GM23338 (cell line): ENCODE results near the gene PTGDS. TPM values are rescaled to one million over a fixed set of nuclear protein-coding genes. Genes with fewer than 3 reads are reported as not detected.
A peak's percentile ranks its signal among the peaks of the same experiment; 100 is the strongest.

ENCODE experiments used
- ATAC-seq: fragments of 200-7000 bp; cut with Tn5 transposase; 3 replicates; pipeline ENCODE4 v1.9.1; 2020
- DNase-seq: peaks from one replicate; pipeline ENCODE4 v3.0.0-alpha.2; 2015; ENCODE audit warnings: low spot score
- H2AFZ ChIP-seq: fragments of 200-600 bp; sonication (generic); 2 replicates; pipeline ENCODE4 v1.8.0; 2016; ENCODE audit warnings: antibody characterized with exemption, mild to moderate bottlenecking, moderate library complexity
- H3F3A ChIP-seq: fragments of 200-600 bp; sonication (generic); replicated peaks from 2 replicates; pipeline ENCODE4 v1.8.0; 2017; ENCODE audit warnings: antibody characterized with exemption, mixed run types, low read depth
- H3K27ac ChIP-seq: fragments of 200-600 bp; sonication (generic); 2 replicates; pipeline ENCODE4 v1.6.1; 2016; ENCODE audit warnings: low read depth
- H3K27me3 ChIP-seq: fragments of 200-600 bp; sonication (generic); 2 replicates; pipeline ENCODE4 v1.8.0; 2016; ENCODE audit warnings: mild to moderate bottlenecking, mixed run types, moderate library complexity; ENCODE audit not compliant: insufficient read depth
- H3K36me3 ChIP-seq: fragments of 200-600 bp; sonication (generic); 2 replicates; pipeline ENCODE4 v1.8.0; 2016; ENCODE audit warnings: mild to moderate bottlenecking; ENCODE audit not compliant: insufficient read depth
- H3K4me1 ChIP-seq: fragments of 200-600 bp; sonication (generic); 2 replicates; pipeline ENCODE4 v1.8.0; 2016; ENCODE audit warnings: mild to moderate bottlenecking, moderate library complexity; ENCODE audit not compliant: insufficient read depth
- H3K4me2 ChIP-seq: fragments of 200-600 bp; sonication (generic); 2 replicates; pipeline ENCODE4 v1.7.1; 2017; ENCODE audit warnings: mixed run types
- H3K4me3 ChIP-seq: fragments of 200-600 bp; sonication (generic); 2 replicates; pipeline ENCODE4 v1.6.1; 2016; ENCODE audit warnings: mixed run types
- H3K79me2 ChIP-seq: fragments of 200-600 bp; sonication (generic); replicated peaks from 2 replicates; pipeline ENCODE4 v1.8.0; 2017; ENCODE audit warnings: mild to moderate bottlenecking; ENCODE audit not compliant: insufficient read depth
- H3K9me2 ChIP-seq: fragments of 200-600 bp; sonication (generic); 2 replicates; pipeline ENCODE4 v1.8.0; 2017; ENCODE audit not compliant: insufficient read depth
- H4K20me1 ChIP-seq: fragments of 200-600 bp; sonication (generic); replicated peaks from 2 replicates; pipeline ENCODE4 v1.8.0; 2017; ENCODE audit warnings: mild to moderate bottlenecking; ENCODE audit not compliant: insufficient read depth
- H3K27ac Mint-ChIP-seq: 2 replicates; pipeline ENCODE4 v1.8.0; 2020; ENCODE audit warnings: inconsistent platforms, mild to moderate bottlenecking, moderate library complexity, mixed read lengths
- H3K27me3 Mint-ChIP-seq: 3 replicates; pipeline ENCODE4 v1.8.0; 2022; ENCODE audit warnings: low read depth, mild to moderate bottlenecking, moderate library complexity, mixed read lengths, inconsistent platforms; ENCODE audit not compliant: insufficient read depth, poor library complexity
- H3K36me3 Mint-ChIP-seq: 3 replicates; pipeline ENCODE4 v1.8.0; 2021; ENCODE audit warnings: low read depth, mild to moderate bottlenecking, inconsistent platforms, moderate library complexity, mixed read lengths
- H3K4me1 Mint-ChIP-seq: 3 replicates; pipeline ENCODE4 v1.8.0; 2020; ENCODE audit warnings: mild to moderate bottlenecking, inconsistent platforms, mixed read lengths
- H3K4me3 Mint-ChIP-seq: 3 replicates; pipeline ENCODE4 v1.8.0; 2021; ENCODE audit warnings: moderate library complexity, mild to moderate bottlenecking, inconsistent platforms, mixed read lengths
- H3K9me3 Mint-ChIP-seq: 3 replicates; pipeline ENCODE4 v1.8.0; 2020; ENCODE audit warnings: moderate library complexity, mild to moderate bottlenecking, inconsistent platforms, mixed read lengths
- CREB1 ChIP-seq: fragments of 250-450 bp; sonication (Bioruptor Pico); IDR thresholded peaks from 2 replicates; pipeline ENCODE4 v1.5.0; 2020; ENCODE audit warnings: low read depth, mild to moderate bottlenecking, moderate library complexity
- NANOG ChIP-seq: IDR thresholded peaks from 2 replicates; pipeline ENCODE4 v1.6.1; 2016; ENCODE audit warnings: antibody characterized with exemption, borderline replicate concordance
- POLR2AphosphoS5 ChIP-seq: IDR thresholded peaks from 2 replicates; pipeline ENCODE4 v1.6.1; 2016; ENCODE audit warnings: antibody characterized with exemption, low read depth
- STAT1 ChIP-seq: IDR thresholded peaks from one replicate; pipeline ENCODE4 v1.6.1; 2016; ENCODE audit warnings: antibody characterized with exemption; ENCODE audit not compliant: unreplicated experiment
- ZNF114 ChIP-seq: fragments of 250-450 bp; sonication (Bioruptor Pico); IDR thresholded peaks from 2 replicates; pipeline ENCODE4 v1.5.0; 2020; ENCODE audit warnings: mild to moderate bottlenecking, moderate library complexity
- polyA plus RNA-seq: library from polyadenylated mRNA; unstranded; fragments of >200 nt; fragmentation: Nextera tagmentation; extraction: Ambion mirVana; gene quantifications from 2 replicates; pipeline ENCODE4 v1.2.1, GENCODE V29; 2016
- total RNA-seq: library from RNA; depleted of rRNA; stranded (reverse); fragments of >200 nt; shearing (Covaris generic); gene quantifications from 2 replicates; pipeline ENCODE4 v1.2.3, GENCODE V29; 2014
- TF ChIP-seq, protein P1 (sequence below): IDR thresholded peaks from one replicate; pipeline ENCODE4 v1.6.1; 2018; ENCODE audit warnings: antibody characterized with exemption; ENCODE audit not compliant: unreplicated experiment

The PTGDS gene
- total and polyA plus RNA-seq, 2 experiments from 2014 or later: 1.9 to 3.1 TPM

DNA sequence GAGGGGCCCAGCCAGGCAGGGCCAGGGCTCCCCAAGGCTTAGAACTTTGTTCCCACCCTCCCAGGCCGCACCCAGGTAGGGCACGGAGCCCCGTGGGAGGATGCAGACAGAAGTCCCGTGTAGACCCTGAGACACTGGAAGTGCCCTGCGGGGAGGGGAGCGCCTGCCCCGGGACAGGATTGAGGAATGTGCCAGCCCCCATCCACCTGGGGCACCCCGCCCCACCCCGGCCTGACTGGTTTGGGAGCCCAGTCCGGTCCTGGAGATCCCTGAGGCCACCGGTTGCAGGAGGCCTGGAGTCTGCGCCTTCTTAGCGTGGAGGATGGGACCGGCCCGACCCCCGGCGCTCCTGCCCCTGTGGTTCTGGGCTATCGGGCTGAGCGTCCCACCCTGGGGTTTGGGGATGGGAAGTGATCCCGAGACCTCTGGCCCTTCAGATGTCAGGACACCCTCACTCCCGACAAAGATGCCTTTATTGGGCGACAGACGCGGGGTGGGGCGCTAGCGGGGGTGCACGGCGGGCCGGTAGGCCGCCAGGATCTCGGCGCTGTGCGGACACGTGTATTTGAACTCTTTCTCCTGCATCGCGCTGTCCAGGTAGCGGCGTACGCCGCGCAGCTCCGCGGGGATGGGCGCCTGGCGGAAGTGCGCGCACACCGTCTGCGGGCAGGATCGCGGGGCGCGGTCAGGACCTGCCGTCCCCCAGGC, 17.0 kb downstream of the PTGDS start:
- H3K4me3 Mint-ChIP-seq: peak overlapping the region; percentile 46; the same call in 2 of the 3 replicates
- H3K27me3 Mint-ChIP-seq: peaks cover 31% of the 10 kb centered on the region

DNA sequence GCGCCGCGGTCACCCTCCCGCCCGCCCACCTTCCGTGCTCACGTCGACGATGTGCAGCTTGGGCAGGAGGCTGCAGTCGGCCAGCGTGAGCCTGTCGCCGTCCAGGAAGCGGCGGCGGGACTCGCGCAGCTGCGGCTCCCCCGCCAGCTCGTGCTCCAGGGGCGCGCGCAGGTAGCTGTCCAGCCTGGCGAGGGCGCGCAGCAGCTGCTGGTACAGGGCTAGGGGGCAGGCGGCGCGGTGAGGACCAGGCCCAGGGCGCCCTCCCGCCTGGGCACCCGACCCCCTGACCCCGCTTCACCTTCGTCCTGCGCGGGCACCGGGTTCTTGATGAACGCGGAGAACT, 17.6 kb downstream of the PTGDS start:
- Mint-ChIP-seq H3K27me3 (peaks cover 28% of the 10 kb centered on the region), H3K4me3 (peak overlapping the region; percentile 46; the same call in 2 of the 3 replicates), H3K9me3 (peaks cover 10% of the 10 kb centered on the region), H3K27ac (no peak overlapping the region), H3K36me3 (no peaks in the 10 kb centered on the region; the same call in 2 of the 3 replicates), H3K4me1 (peaks cover 3% of the 10 kb centered on the region)
- H3K4me3 ChIP-seq: peak overlapping the region; percentile 55
- ATAC-seq: peak; percentile 31
- peak; percentile 74 for DNase-seq
- no peaks in the 10 kb centered on the region for H3K9me2 ChIP-seq
- H3K79me2 ChIP-seq: no peaks in the 10 kb centered on the region
- H3K36me3 ChIP-seq: no peaks in the 10 kb centered on the region
- TF ChIP-seq, protein P1, sequence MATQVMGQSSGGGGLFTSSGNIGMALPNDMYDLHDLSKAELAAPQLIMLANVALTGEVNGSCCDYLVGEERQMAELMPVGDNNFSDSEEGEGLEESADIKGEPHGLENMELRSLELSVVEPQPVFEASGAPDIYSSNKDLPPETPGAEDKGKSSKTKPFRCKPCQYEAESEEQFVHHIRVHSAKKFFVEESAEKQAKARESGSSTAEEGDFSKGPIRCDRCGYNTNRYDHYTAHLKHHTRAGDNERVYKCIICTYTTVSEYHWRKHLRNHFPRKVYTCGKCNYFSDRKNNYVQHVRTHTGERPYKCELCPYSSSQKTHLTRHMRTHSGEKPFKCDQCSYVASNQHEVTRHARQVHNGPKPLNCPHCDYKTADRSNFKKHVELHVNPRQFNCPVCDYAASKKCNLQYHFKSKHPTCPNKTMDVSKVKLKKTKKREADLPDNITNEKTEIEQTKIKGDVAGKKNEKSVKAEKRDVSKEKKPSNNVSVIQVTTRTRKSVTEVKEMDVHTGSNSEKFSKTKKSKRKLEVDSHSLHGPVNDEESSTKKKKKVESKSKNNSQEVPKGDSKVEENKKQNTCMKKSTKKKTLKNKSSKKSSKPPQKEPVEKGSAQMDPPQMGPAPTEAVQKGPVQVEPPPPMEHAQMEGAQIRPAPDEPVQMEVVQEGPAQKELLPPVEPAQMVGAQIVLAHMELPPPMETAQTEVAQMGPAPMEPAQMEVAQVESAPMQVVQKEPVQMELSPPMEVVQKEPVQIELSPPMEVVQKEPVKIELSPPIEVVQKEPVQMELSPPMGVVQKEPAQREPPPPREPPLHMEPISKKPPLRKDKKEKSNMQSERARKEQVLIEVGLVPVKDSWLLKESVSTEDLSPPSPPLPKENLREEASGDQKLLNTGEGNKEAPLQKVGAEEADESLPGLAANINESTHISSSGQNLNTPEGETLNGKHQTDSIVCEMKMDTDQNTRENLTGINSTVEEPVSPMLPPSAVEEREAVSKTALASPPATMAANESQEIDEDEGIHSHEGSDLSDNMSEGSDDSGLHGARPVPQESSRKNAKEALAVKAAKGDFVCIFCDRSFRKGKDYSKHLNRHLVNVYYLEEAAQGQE: peak; percentile 69
- TF ChIP-seq NANOG (no peak), ZNF114 (CRISPR knock-in tag) (no peak), POLR2AphosphoS5 (peak; percentile 12; the same call in 1 of the 2 replicates)
- peak overlapping the region; percentile 86 for H3K4me2 ChIP-seq
- peaks cover 50% of the 10 kb centered on the region for H3K27me3 ChIP-seq
- peaks cover 6% of the 10 kb centered on the region; the same call in 1 of the 2 replicates for H3K4me1 ChIP-seq
- H4K20me1 ChIP-seq: no peaks in the 10 kb centered on the region
- no peak overlapping the region for H2AFZ ChIP-seq
- H3F3A ChIP-seq: no peaks in the 10 kb centered on the region
- H3K27ac ChIP-seq: no peak overlapping the region

More for the DNA sequence above, 17.0 kb downstream of the PTGDS start:
- no peaks in the 10 kb centered on the region for H3K9me2 ChIP-seq
- ATAC-seq: peak; percentile 19
- H3K9me3 Mint-ChIP-seq: peaks cover 10% of the 10 kb centered on the region
- H4K20me1 ChIP-seq: no peaks in the 10 kb centered on the region
- peak overlapping the region; percentile 86 for H3K4me2 ChIP-seq
- H3K4me1 Mint-ChIP-seq: peaks cover 3% of the 10 kb centered on the region
- no peak overlapping the region for H3K27ac Mint-ChIP-seq
- H3K4me1 ChIP-seq: peaks cover 6% of the 10 kb centered on the region; the same call in 1 of the 2 replicates
- H3K27me3 ChIP-seq: peaks cover 50% of the 10 kb centered on the region
- H3K36me3 ChIP-seq: no peaks in the 10 kb centered on the region
- no peaks in the 10 kb centered on the region for H3F3A ChIP-seq
- DNase-seq: peak; percentile 49
- H2AFZ ChIP-seq: no peak overlapping the region
- TF ChIP-seq STAT1: no peak
- TF ChIP-seq, protein P1: no peak
- no peak for TF ChIP-seq CREB1
- peak; percentile 43; the same call in 1 of the 2 replicates for TF ChIP-seq POLR2AphosphoS5
- no peak overlapping the region for H3K27ac ChIP-seq
- peak overlapping the region; percentile 55; the same call in 1 of the 2 replicates for H3K4me3 ChIP-seq
- H3K36me3 Mint-ChIP-seq: no peaks in the 10 kb centered on the region; the same call in 2 of the 3 replicates
- no peaks in the 10 kb centered on the region for H3K79me2 ChIP-seq
